HG02759 (cell line): ENCODE results near the gene PI4KA.
"Not testable (repeated sequence)": the region's sequence is repeated elsewhere in the genome, so short reads cannot be mapped to it uniquely, and the experiment has no call there.

ENCODE experiments used
- ATAC-seq: cut with Tn5 transposase; IDR thresholded peaks from one replicate; pipeline ENCODE4 v1.9.1; 2021; ENCODE audit warnings: mild to moderate bottlenecking, moderate library complexity; ENCODE audit not compliant: unreplicated experiment

The PI4KA gene

GRCh38 chr22:20752104-20752741, 106.4 kb downstream of the PI4KA start:
- no peak for ATAC-seq

GRCh38 chr22:20751185-20751851, 107.3 kb downstream of the PI4KA start:
- ATAC-seq = no peak

GRCh38 chr22:20750461-20751184, 108.0 kb downstream of the PI4KA start:
- peak; percentile 43 for ATAC-seq

GRCh38 chr22:20749453-20749852, 109.2 kb downstream of the PI4KA start:
- peak; percentile 1 for ATAC-seq

GRCh38 chr22:20748731-20749428, 109.7 kb downstream of the PI4KA start:
- ATAC-seq = peak; percentile 70

- ATAC-seq = peak; percentile 14
Observed at GRCh38 chr22:20748082-20748481, 110.5 kb downstream of the PI4KA start.

GRCh38 chr22:20747223-20747622, 111.4 kb downstream of the PI4KA start:
- no peak for ATAC-seq

GRCh38 chr22:20746431-20747189, 112.0 kb downstream of the PI4KA start:
- ATAC-seq = no peak

GRCh38 chr22:20745119-20745518, 113.5 kb downstream of the PI4KA start:
- no peak for ATAC-seq

- no peak for ATAC-seq
Observed at GRCh38 chr22:20744456-20744855, 114.2 kb downstream of the PI4KA start.

- no peak for ATAC-seq
Observed at GRCh38 chr22:20742764-20743163, 115.8 kb downstream of the PI4KA start.

- no peak for ATAC-seq
Observed at GRCh38 chr22:20741634-20742581, 116.7 kb downstream of the PI4KA start.

- ATAC-seq = no peak
Observed at GRCh38 chr22:20741008-20741633, 117.5 kb downstream of the PI4KA start.

- no peak for ATAC-seq
Observed at GRCh38 chr22:20740222-20740951, 118.2 kb downstream of the PI4KA start.

GRCh38 chr22:20738394-20739089, 120.1 kb downstream of the PI4KA start:
- ATAC-seq = no peak

- ATAC-seq = not testable (repeated sequence)
Observed at GRCh38 chr22:20736891-20737290, 121.7 kb downstream of the PI4KA start.

- ATAC-seq = not testable (repeated sequence)
Observed at GRCh38 chr22:20735356-20736162, 123.1 kb downstream of the PI4KA start.
